SK-N-DZ (cell line): ENCODE measurements around the gene PRDM16.

ENCODE experiments used
- DNase-seq: peaks from one replicate; pipeline ENCODE4 v3.0.0-alpha.2; 2015; ENCODE audit warnings: low spot score

The PRDM16 gene

GRCh38 chr1:3241673-3242407, 172.8 kb downstream of the PRDM16 start:
- no peak for DNase-seq

GRCh38 chr1:3242408-3243260, 173.6 kb downstream of the PRDM16 start:
- no peak for DNase-seq

DNA sequence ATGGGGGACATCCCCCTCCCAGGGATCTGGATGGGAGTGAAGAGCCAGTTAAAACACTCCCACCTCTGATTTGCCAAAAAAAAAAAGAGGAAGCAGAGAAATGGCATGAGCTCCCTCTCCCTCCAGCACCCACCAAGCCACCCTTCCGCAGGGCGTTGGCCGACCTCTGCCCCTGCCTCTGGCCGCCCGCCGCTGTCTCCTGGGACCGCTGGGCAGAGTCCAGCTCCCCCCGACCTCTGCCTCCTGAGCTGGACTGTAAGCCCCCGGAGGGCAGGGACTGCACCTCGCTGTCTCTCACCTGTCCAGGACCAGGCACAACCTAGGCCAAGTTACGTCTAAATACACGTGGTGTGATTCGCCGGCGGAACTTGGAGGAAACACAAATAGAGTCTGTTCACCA, 174.3 kb downstream of the PRDM16 start:
- no peak for DNase-seq

- no peak for DNase-seq
Observed at GRCh38 chr1:3244025-3244926, 175.3 kb downstream of the PRDM16 start.

DNA sequence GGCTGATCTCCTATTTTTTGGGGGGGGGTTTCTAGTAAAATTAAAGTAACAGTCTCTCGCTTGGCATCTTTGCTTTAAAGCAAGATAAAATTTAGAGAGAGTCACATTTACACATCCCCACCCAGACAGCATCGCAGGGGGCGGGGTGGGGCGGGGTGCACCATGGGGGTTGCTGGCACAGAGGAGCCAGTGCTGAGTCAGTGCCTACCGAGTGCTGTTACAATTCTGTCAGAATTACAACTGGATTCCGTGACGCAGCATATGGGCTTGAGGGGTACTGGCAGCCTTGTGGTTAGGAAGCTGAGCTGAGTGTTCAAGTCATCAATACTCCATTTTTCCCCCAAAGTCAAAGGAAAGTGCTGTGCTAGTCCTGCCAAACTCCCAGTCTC, 175.9 kb downstream of the PRDM16 start:
- no peak for DNase-seq

DNA sequence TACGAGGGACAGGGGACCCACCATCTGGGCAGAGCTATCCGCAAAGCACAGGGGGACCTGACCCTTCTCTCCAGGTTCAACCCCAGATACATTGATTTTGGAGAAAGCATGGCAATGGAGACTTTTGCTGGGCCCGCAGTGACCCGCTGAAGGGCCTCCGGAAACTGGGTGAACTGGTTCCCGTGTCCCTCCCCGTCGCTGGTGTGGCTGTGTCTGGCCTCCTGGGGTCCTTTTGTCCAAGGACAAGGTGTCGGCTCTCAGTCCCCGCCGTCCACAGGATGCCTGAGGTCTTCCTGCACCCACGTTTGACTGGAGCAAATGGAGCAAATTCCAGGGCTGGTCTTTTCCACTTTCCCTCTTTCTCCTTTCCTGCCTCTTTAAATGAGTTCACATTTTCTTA, 176.3 kb downstream of the PRDM16 start:
- DNase-seq = no peak

DNA sequence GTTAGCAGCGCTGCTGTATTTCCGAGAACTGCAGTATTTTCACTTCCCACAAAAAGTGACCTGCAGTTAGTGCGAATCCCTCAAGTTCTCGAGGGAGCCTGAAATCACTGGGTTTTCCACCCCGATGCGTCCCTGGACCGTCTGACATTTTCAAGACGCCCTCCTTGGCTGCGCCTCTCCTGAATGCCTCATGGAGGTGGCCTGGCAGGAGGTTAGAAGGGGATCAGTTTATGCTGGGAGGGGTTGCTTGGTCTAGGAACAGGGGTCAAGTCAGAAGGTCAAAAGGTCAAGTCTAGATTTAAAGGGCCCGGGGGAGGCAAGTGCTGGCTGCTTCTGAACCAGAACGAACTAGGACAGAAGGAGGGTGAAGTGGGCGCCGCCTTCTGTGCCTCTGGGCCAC, 176.8 kb downstream of the PRDM16 start:
- DNase-seq = no peak

DNA sequence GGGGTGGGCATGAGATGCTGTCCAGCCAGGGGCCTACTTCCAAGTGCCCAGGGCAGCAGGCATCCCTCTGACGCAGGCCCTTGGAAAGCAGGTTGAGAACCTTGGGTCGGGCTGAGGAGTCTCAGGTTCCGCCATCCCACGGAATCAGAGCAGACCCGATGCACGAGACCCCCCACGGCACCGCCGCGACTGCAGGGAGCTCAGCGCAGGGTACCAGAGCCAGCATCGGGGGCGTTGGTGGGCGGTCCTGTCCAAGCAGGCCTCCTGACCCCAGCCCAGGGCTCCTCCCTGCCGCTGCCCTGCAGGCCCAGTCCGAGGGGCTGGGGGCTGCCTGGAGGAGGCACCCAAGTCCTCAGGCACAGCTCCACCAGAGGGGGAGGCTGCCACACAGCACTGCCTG, 177.2 kb downstream of the PRDM16 start:
- no peak for DNase-seq

GRCh38 chr1:3247521-3248121, 178.6 kb downstream of the PRDM16 start:
- DNase-seq = no peak

DNA sequence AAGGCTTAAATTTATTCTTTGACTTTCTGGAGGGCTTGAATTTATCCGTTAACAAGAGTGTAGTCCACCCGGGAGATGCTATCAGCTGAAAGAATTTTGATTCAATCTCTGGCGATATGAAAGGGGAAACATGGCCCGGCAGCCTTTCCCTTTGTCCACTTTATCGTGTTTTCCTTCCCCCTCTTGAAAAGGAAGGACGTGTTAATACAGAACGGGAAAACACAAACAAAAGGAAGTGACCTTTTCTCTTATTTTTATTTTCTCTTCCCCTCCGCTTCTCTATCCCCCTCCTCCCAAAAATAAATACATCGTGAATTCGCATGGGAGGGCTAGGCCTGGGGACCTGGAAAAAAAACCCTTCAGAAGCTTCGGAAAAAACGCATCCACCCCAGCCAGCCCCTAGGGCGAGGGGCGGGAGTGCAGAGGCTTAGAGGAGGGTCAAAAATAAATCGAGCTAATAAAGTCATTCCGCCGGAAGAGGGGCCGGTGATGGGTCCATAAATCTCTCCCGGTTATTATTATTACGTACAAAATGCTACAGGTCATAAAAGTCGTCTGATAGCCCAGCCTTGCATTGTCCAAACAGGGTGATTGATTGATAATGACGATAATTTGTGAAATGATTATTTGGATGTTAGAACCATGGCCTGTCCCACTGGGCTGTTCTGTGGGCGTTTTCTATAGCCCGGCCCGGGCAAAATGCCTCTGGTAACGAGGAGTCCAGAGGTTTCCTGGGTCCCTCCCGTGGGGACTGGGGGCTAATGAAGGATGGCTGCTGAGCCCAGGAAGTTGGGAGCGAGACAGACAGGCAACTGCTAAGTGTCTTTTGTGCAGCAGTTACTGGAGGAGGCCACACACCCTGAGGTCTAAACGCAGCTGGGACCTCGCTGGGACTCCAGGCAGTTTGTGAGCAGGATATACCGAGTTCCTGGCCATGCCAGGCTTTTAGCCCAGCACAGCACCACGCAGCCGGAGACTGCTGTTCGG, 179.4 kb downstream of the PRDM16 start:
- DNase-seq = no peak

GRCh38 chr1:3249231-3249630, 180.2 kb downstream of the PRDM16 start:
- no peak for DNase-seq

- no peak for DNase-seq
Observed at GRCh38 chr1:3249631-3250501, 180.9 kb downstream of the PRDM16 start.

- DNase-seq = no peak
Observed at GRCh38 chr1:3250624-3251023, 181.6 kb downstream of the PRDM16 start.

DNA sequence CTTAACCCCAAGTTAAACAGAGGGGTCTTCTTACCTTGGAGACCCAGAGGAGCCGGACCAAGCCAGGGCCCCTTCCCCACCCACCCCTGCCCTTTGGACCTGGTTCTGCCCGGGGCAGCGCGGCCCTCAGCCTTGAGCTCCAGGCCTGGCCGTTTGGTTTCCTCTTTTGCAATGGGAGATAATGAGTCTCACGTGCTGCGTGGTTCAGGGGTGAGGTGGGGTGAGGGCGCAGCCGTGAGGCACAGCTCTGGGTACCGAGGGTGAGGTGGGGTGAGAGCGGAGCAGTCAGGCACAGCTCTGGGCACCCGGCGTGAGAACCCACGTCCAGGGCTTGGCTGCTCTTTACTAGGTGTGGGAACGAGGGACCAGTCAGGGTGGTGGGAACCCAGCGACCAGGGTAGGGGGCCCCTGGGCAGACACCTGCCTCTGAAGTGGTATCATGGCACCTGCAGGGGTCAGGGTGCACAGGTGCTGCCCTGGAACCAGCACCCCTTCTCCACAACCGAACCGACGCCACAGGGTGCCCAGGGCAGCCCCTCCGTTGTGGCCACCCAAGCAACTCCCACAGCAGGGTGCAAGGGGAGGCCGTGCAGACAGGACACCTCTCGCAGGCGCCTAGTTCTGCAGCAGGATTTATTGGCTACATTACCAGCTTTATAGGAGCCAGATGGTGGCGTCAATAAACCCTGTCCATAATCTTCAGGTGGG, 182.2 kb downstream of the PRDM16 start:
- no peak for DNase-seq

DNA sequence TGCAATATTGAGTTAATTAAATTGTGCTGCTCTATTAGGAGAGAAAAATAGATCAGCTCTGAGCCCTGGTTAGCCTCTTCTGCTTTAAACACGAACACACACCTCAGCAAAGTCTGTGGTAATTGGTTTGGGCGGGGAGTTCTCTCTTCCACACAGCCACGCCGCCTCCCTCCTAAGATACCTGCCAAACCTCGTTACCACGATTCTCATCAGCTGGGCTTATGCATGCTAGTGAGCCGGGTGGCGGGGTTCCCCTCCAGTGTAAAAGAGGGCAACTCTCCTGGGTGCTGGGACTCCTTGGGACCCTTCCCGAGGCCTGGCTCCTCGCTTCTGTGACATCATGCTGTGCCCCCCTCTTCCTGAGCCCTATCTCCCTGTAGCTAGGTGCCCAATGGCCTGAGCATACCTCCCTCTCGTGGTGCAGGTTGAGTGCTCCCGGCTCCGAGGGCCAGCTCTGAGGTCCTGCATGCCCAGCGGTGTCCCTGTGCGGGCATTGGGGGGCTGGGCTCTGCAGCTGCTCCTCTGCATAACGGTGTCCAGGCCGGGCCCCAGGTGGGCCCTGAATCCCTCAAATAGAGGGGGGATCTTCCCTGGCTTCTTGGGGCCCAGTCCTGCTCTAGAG, 182.9 kb downstream of the PRDM16 start:
- DNase-seq = no peak

DNA sequence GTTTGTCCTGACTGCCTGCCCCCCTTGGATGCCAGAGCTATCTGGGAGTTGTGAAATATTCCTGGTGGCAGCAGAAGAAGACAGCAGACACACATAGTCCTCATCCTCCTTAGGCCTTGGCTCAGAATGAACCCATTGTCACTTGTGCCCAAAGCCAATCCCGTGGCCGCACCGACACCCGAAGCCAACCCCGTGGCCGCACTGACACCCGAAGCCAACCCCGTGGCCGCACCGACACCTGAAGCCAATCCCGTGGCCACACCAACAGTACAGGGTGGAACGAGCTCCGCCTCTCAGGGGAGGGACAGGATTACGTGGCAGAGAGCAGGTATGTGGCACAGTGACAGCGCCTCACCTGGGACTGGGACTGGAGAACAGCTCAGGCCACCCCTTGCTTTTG, 186.7 kb downstream of the PRDM16 start:
- DNase-seq = no peak

GRCh38 chr1:3257788-3258187, 188.8 kb downstream of the PRDM16 start:
- no peak for DNase-seq

DNA sequence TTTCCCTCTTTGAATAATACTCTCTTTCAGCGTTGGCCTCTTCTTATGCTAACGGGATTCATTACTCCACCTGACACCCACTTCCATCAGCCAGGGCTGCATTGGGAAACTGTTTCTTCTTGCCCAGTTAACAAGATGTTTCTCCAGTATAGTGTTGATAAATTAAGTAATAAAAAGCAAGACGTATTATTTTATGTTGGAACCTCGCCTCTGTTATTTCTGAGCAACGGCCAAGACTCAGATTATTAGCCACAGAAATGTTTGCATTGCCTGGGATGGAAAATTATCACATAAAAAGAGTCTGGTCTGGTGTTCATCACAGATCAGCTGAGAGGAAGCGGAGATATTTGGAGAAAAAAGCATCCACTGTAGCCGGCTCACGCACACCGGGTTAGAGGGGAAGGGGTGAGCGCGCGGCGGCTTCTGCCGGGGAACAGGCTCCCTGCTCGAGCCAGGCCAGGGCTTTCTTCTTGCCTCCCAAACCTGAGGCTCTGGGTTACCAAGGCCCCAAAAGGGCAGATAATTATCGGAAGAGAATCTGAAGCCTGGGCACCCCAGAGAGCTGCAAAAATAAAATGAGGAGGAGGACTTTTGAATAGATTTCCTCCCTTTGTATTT, 189.5 kb downstream of the PRDM16 start:
- DNase-seq = no peak
